Astrocyte of the spinal cord (primary cell): Measurements from ENCODE around the gene KIF4A.

ENCODE experiments used
- DNase-seq: peaks from one replicate; pipeline ENCODE4 v3.0.0; 2011; ENCODE audit warnings: low read depth, low spot score
- H3K4me3 ChIP-seq: 2 replicates; pipeline ENCODE4 v1.5.1; 2011; ENCODE audit warnings: low read depth, mild to moderate bottlenecking, low read length, moderate library complexity
- CTCF ChIP-seq: IDR thresholded peaks from 2 replicates; pipeline ENCODE4 v1.5.1; 2012; ENCODE audit warnings: low read depth, mild to moderate bottlenecking, low read length, inconsistent platforms
- in situ Hi-C: cut with HindIII; loops from 2 replicates; pipeline ENCODE4 v1.10.0; 2017; ENCODE audit warnings: low sequenced_read_pairs

Gene KIF4A

GRCh38 chrX:70411475-70411874 lies 121.6 kb downstream of the KIF4A start:
- in situ Hi-C loops, result no loop called here

GRCh38 chrX:70421618-70422017 lies 131.7 kb downstream of the KIF4A start:
- no peak overlapping the region for H3K4me3 ChIP-seq
- no peak for TF ChIP-seq CTCF
- DNase-seq, result no peak
- in situ Hi-C loops, result no loop called here

More at GRCh38 chrX:70411475-70411874, 121.6 kb downstream of the KIF4A start:
- no peak for TF ChIP-seq CTCF
- no peak overlapping the region for H3K4me3 ChIP-seq
- DNase-seq, result no peak

- no peak within 1 kb of the TSS for H3K4me3 ChIP-seq
- in situ Hi-C loops, result no loop called here
- DNase-seq, result peak; percentile 29
- peak; percentile 28 for TF ChIP-seq CTCF
These were observed 133.0 kb downstream of the KIF4A start, which contains the start of gene GDPD2 for GRCh38 chrX:70422851-70423341. GDPD2 (plus strand) TSS chrX:70423314; CDS start chrX:70424985, 1,671 bp downstream.

- DNase-seq, result no peak
- no peak for TF ChIP-seq CTCF
- in situ Hi-C loops, result no loop called here
- no peak overlapping the region for H3K4me3 ChIP-seq
These were observed 134.2 kb downstream of the KIF4A start for GRCh38 chrX:70423936-70424675.

- no peak for TF ChIP-seq CTCF
- in situ Hi-C loops, result no loop called here
- no peak for DNase-seq
- H3K4me3 ChIP-seq, result no peak overlapping the region
These were observed 134.9 kb downstream of the KIF4A start for GRCh38 chrX:70424801-70425200.

GRCh38 chrX:70426286-70427278 lies 136.7 kb downstream of the KIF4A start:
- TF ChIP-seq CTCF, result no peak
- H3K4me3 ChIP-seq, result no peak overlapping the region
- in situ Hi-C loops, result no loop called here
- DNase-seq, result no peak
